ENCODE data around the gene TBRG4.

The TBRG4 gene

DNA sequence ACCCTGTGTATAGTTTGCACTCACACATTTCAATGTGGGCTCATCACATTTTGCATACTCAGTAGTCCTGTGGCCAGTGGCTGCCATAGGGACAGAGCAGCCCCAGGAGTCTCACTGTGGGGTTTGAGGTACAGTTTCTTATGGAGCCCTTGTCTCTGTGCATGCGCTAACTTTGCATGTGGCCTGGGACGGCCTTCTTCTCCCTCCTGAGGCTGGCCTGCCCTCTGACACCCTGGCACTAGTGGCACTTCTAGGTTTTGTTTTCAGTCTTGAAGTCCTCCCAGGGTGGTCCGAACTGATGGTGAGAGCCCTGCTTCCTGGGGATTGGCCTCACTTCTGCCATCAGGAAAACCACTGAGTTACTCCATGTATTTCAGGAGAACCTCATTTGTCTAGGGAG lies 43.9 kb downstream of the TBRG4 start:
- WGBS: 92% methylated on average over 3 of the region's 3 CpGs
- H2BK15ac ChIP-seq (ENCODE audit: low read depth, poor library complexity, severe bottlenecking): no peak overlapping the region

GRCh38 chr7:45066409-45066808 lies 45.1 kb downstream of the TBRG4 start:
- H4K91ac ChIP-seq (ENCODE audit: low read length): no peak overlapping the region
- no peak overlapping the region for H3K9ac ChIP-seq (ENCODE audit: low read length)
- no peak overlapping the region for H3K4me3 ChIP-seq (ENCODE audit: insufficient read depth in 1 of 2, low read depth in 1 of 2, low read length in 2 of 2)
- H4K8ac ChIP-seq (ENCODE audit: low read length): no peak overlapping the region
- no peak overlapping the region for H3K27ac ChIP-seq (ENCODE audit: low read length, poor library complexity, severe bottlenecking)
- H3K9me3 ChIP-seq (ENCODE audit: control insufficient read depth, low read length): no peaks in the 10 kb centered on the region
- H3K18ac ChIP-seq (ENCODE audit: low read depth in 1 of 2, low read length in 2 of 2): no peak overlapping the region
- H2BK15ac ChIP-seq (ENCODE audit: low read depth, poor library complexity, severe bottlenecking): no peak overlapping the region
- no peak overlapping the region for H2BK5ac ChIP-seq (ENCODE audit: low read depth, low read length, poor library complexity, severe bottlenecking)
- H2AK5ac ChIP-seq (ENCODE audit: low read length, severe bottlenecking): no peak overlapping the region
- no peak overlapping the region for H2AFZ ChIP-seq (ENCODE audit: low read depth, low read length)
- peaks cover 4% of the 10 kb centered on the region for H3K4me1 ChIP-seq (ENCODE audit: control insufficient read depth, insufficient read depth, low read depth, low read length)
- H3K14ac ChIP-seq (ENCODE audit: low read length in 2 of 2): no peak overlapping the region
- no peak overlapping the region for H3K4me2 ChIP-seq (ENCODE audit: low read length, poor library complexity, severe bottlenecking)
- WGBS: 99% methylated on average over 3 of the region's 7 CpGs
- H3K23ac ChIP-seq (ENCODE audit: low read length in 2 of 2): no peak overlapping the region
- H3K4ac ChIP-seq (ENCODE audit: low read depth in 1 of 2, low read length in 2 of 2): no peak overlapping the region
- DNase-seq: no peak
- no peak overlapping the region for H2BK12ac ChIP-seq (ENCODE audit: low read length in 2 of 2)
- H3K27me3 ChIP-seq (ENCODE audit: control insufficient read depth in 1 of 2, insufficient read depth in 1 of 2, low read length in 2 of 2): no peaks in the 10 kb centered on the region
- peaks cover 56 to 73% of the 10 kb centered on the region in 2 experiments for H3K36me3 ChIP-seq (ENCODE audit: control insufficient read depth in 1 of 2, insufficient read depth in 2 of 2, low read depth in 1 of 2, low read length in 2 of 2)
- H2BK120ac ChIP-seq (ENCODE audit: low read depth, low read length): no peak overlapping the region
- H3K79me1 ChIP-seq (replicated peaks; ENCODE audit: low read length, poor library complexity, severe bottlenecking): peaks cover 64% of the 10 kb centered on the region

More for the DNA sequence above, 43.9 kb downstream of the TBRG4 start:
- H3K18ac ChIP-seq (ENCODE audit: low read depth in 1 of 2, low read length in 2 of 2): no peak overlapping the region
- no peaks in the 10 kb centered on the region for H3K27me3 ChIP-seq (ENCODE audit: control insufficient read depth in 1 of 2, insufficient read depth in 1 of 2, low read length in 2 of 2)
- peaks cover 65% of the 10 kb centered on the region for H3K79me1 ChIP-seq (replicated peaks; ENCODE audit: low read length, poor library complexity, severe bottlenecking)
- H3K23ac ChIP-seq (ENCODE audit: low read length in 2 of 2): no peak overlapping the region
- no peak overlapping the region for H4K8ac ChIP-seq (ENCODE audit: low read length)
- H3K4ac ChIP-seq (ENCODE audit: low read depth in 1 of 2, low read length in 2 of 2): no peak overlapping the region
- H3K9me3 ChIP-seq (ENCODE audit: control insufficient read depth, low read length): no peaks in the 10 kb centered on the region
- H2BK5ac ChIP-seq (ENCODE audit: low read depth, low read length, poor library complexity, severe bottlenecking): no peak overlapping the region
- no peak overlapping the region for H3K9ac ChIP-seq (ENCODE audit: low read length)
- no peak overlapping the region for H3K27ac ChIP-seq (ENCODE audit: low read length, poor library complexity, severe bottlenecking)
- no peak overlapping the region for H3K4me3 ChIP-seq (ENCODE audit: insufficient read depth in 1 of 2, low read depth in 1 of 2, low read length in 2 of 2)
- no peak overlapping the region for H3K4me2 ChIP-seq (ENCODE audit: low read length, poor library complexity, severe bottlenecking)
- no peak overlapping the region for H4K91ac ChIP-seq (ENCODE audit: low read length)
- H3K4me1 ChIP-seq (ENCODE audit: control insufficient read depth, insufficient read depth, low read depth, low read length): peaks cover 4% of the 10 kb centered on the region
- no peak overlapping the region for H2BK12ac ChIP-seq (ENCODE audit: low read length in 2 of 2)
- no peak for DNase-seq
- no peak overlapping the region for H3K14ac ChIP-seq (ENCODE audit: low read length in 2 of 2)
- H2AK5ac ChIP-seq (ENCODE audit: low read length, severe bottlenecking): no peak overlapping the region
- H3K36me3 ChIP-seq (ENCODE audit: control insufficient read depth in 1 of 2, insufficient read depth in 2 of 2, low read depth in 1 of 2, low read length in 2 of 2): peaks cover 64 to 85% of the 10 kb centered on the region in 2 experiments
- H2AFZ ChIP-seq (ENCODE audit: low read depth, low read length): no peak overlapping the region
- H2BK120ac ChIP-seq (ENCODE audit: low read depth, low read length): no peak overlapping the region

GRCh38 chr7:45065031-45065995 lies 46.2 kb downstream of the TBRG4 start:
- Histone ChIP-seq H3K9me3 (ENCODE audit: control insufficient read depth, low read length) (no peaks in the 10 kb centered on the region), H3K23ac (ENCODE audit: low read length in 2 of 2) (no peak overlapping the region), H3K4ac (ENCODE audit: low read depth in 1 of 2, low read length in 2 of 2) (no peak overlapping the region), H3K4me3 (ENCODE audit: insufficient read depth in 1 of 2, low read depth in 1 of 2, low read length in 2 of 2) (no peak overlapping the region), H3K9ac (ENCODE audit: low read length) (no peak overlapping the region), H2BK120ac (ENCODE audit: low read depth, low read length) (no peak overlapping the region), H3K27me3 (ENCODE audit: control insufficient read depth in 1 of 2, insufficient read depth in 1 of 2, low read length in 2 of 2) (no peaks in the 10 kb centered on the region), H2BK15ac (ENCODE audit: low read depth, poor library complexity, severe bottlenecking) (no peak overlapping the region), H3K36me3 (ENCODE audit: control insufficient read depth in 1 of 2, insufficient read depth in 2 of 2, low read depth in 1 of 2, low read length in 2 of 2) (peaks cover 52 to 62% of the 10 kb centered on the region in 2 experiments), H4K8ac (ENCODE audit: low read length) (no peak overlapping the region), H2BK5ac (ENCODE audit: low read depth, low read length, poor library complexity, severe bottlenecking) (no peak overlapping the region), H3K4me2 (ENCODE audit: low read length, poor library complexity, severe bottlenecking) (no peak overlapping the region), H3K18ac (ENCODE audit: low read depth in 1 of 2, low read length in 2 of 2) (no peak overlapping the region), H3K79me1 (replicated peaks; ENCODE audit: low read length, poor library complexity, severe bottlenecking) (peaks cover 67% of the 10 kb centered on the region), H3K27ac (ENCODE audit: low read length, poor library complexity, severe bottlenecking) (no peak overlapping the region), H3K4me1 (ENCODE audit: control insufficient read depth, insufficient read depth, low read depth, low read length) (peaks cover 4% of the 10 kb centered on the region), H2AK5ac (ENCODE audit: low read length, severe bottlenecking) (no peak overlapping the region), H3K14ac (ENCODE audit: low read length in 2 of 2) (no peak overlapping the region), H4K91ac (ENCODE audit: low read length) (no peak overlapping the region), H2AFZ (ENCODE audit: low read depth, low read length) (no peak overlapping the region), H2BK12ac (ENCODE audit: low read length in 2 of 2) (no peak overlapping the region)
- DNase-seq: no peak
- 93% methylated on average over 9 of the region's 12 CpGs for WGBS

DNA sequence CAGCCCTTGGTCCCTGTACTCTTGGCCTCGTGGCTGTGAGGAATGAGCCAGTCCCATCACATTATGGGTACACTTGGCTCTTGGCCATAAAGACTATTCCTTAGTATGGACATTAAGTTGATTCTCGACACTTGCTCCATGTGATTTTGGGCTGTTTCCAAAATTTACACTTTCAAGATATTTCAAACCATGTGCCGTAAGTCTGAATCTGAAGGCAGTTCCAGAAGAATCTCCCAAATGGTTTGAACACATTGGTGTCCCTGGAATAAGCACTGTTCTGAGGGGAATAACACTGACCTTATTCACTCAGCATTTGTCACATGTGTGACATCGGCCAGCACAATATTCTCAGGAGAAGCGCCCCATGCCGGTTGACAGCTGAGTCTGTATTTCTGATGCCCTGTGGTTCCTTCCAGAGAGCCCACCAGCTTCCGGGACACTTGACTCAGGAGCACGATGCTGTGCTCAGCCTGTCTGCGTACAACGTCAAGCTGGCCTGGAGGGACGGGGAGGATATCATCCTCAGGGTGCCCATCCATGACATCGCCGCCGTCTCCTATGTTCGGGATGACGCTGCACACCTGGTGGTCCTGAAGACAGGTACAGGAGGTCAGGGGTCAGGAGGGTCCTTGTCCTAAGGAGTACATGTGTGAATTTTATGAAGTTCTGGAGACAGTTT lies 47.3 kb downstream of the TBRG4 start:
- Histone ChIP-seq H3K27ac (ENCODE audit: low read length, poor library complexity, severe bottlenecking) (no peak overlapping the region), H2AK5ac (ENCODE audit: low read length, severe bottlenecking) (no peak overlapping the region), H3K4me3 (ENCODE audit: insufficient read depth in 1 of 2, low read depth in 1 of 2, low read length in 2 of 2) (no peak overlapping the region), H3K4ac (ENCODE audit: low read depth in 1 of 2, low read length in 2 of 2) (no peak overlapping the region), H2BK120ac (ENCODE audit: low read depth, low read length) (no peak overlapping the region), H3K27me3 (ENCODE audit: control insufficient read depth in 1 of 2, insufficient read depth in 1 of 2, low read length in 2 of 2) (no peaks in the 10 kb centered on the region), H2BK15ac (ENCODE audit: low read depth, poor library complexity, severe bottlenecking) (no peak overlapping the region), H2BK12ac (ENCODE audit: low read length in 2 of 2) (no peak overlapping the region), H3K36me3 (ENCODE audit: control insufficient read depth in 1 of 2, insufficient read depth in 2 of 2, low read depth in 1 of 2, low read length in 2 of 2) (peaks cover 43 to 51% of the 10 kb centered on the region in 2 experiments), H3K9ac (ENCODE audit: low read length) (no peak overlapping the region), H3K4me2 (ENCODE audit: low read length, poor library complexity, severe bottlenecking) (no peak overlapping the region), H3K23ac (ENCODE audit: low read length in 2 of 2) (no peak overlapping the region), H3K79me1 (replicated peaks; ENCODE audit: low read length, poor library complexity, severe bottlenecking) (peaks cover 60% of the 10 kb centered on the region), H3K14ac (ENCODE audit: low read length in 2 of 2) (no peak overlapping the region), H3K18ac (ENCODE audit: low read depth in 1 of 2, low read length in 2 of 2) (no peak overlapping the region), H3K9me3 (ENCODE audit: control insufficient read depth, low read length) (no peaks in the 10 kb centered on the region), H4K8ac (ENCODE audit: low read length) (no peak overlapping the region), H2BK5ac (ENCODE audit: low read depth, low read length, poor library complexity, severe bottlenecking) (no peak overlapping the region), H4K91ac (ENCODE audit: low read length) (no peak overlapping the region), H3K4me1 (ENCODE audit: control insufficient read depth, insufficient read depth, low read depth, low read length) (peaks cover 4% of the 10 kb centered on the region), H2AFZ (ENCODE audit: low read depth, low read length) (no peak overlapping the region)
- DNase-seq: no peak
- 96% methylated on average over 16 of the region's 16 CpGs for WGBS
